NCI-H1930 (cell line): ENCODE measurements around the gene ZC3H7A.
"Not testable (repeated sequence)": the region's sequence is repeated elsewhere in the genome, so short reads cannot be mapped to it uniquely, and the experiment has no call there.

Source experiments
- DNase-seq, 2 experiments: peaks; one replicate each; lab custom pipeline; 2025; lab: John Stamatoyannopoulos, UW

The ZC3H7A gene

GRCh38 chr16:11801481-11802021 is 4.5 kb upstream of the ZC3H7A start:
- DNase-seq = no peak

DNA sequence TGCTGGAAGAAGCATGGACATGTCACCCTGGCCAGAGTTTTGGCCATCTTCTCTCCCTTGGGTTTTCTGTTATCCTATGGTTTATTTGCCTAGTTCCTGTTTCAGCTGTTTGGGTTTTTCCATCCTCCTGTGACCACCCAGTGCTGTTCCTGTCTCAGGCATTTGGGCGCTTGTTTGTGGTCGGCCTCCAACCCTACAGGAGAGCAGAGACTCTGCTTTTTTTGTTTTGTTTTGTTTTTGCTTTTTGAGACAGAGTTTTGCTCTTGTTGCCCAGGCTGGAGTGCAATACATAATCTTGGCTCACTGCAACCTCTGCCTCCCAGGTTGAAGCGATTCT is 3.3 kb upstream of the ZC3H7A start:
- no peak for DNase-seq

GRCh38 chr16:11799509-11800381 is 2.7 kb upstream of the ZC3H7A start:
- no peak for DNase-seq

- no peak for DNase-seq
Observed at GRCh38 chr16:11799017-11799381, 1.9 kb upstream of the ZC3H7A start.

DNA sequence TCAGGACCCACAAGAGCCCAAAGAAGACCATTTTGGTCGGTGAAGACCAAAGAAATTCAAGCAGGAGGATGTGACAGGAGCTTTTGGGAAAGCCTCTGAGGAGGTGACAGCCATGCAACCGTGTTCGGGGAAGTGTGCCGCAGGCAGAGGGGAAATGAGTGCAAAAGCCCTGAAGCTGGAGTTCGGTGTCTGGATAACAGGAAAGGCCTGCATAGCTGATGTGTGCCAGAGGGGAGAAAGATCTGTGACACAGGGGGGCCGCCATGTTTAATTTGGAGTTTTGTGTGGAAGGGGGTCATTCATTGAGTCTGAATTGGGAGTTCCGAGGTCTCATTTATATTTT is 870 bp upstream of the ZC3H7A start:
- no peak for DNase-seq

DNA sequence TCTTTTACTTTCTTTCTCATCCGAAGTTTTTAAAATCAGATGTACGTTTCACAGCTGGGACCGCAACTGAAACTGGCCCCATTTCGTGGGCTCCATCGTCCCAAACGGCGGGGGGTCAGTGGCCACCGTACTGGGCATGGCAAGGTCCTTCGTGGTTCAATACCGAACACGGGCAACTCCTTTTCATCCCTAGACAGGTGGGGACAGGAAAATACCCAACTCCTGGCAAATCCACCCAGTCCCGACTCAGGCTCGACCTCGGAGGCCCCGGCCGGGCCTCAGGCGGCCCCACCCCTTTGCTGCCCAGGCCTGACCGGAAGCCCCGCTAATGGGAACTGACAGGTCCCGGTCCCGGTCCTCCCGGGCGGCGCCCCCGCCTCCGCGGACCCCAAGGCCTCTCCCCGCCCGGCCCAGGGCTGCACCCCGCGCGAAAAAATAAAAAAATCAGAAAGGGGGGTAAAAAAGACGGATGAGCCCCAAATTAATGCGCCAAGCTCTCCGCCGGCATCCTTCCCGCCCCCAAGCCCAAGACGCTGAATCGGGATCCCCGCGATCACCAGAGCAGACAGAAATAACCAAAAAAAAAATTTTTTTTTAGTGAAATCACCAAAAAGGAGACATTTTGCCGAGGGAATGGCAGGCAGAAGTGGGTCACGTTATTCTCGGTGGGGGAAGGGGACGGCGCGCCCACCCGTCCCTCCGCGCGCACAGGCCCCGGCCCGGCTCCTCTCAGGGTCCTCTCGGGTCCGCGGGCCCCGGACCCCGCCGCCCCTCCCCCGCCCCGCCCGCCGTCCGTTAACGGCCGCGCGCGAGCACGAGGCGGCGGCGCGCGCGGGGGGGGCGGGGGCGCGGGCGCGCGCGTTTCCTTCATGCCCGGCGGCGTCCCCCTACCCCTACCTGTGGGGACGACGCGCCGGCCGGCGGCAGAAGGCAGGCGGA is 562 bp downstream of the ZC3H7A start:
- DNase-seq = no peak

GRCh38 chr16:11795887-11796226 is 1.2 kb downstream of the ZC3H7A start:
- DNase-seq = no peak

DNA sequence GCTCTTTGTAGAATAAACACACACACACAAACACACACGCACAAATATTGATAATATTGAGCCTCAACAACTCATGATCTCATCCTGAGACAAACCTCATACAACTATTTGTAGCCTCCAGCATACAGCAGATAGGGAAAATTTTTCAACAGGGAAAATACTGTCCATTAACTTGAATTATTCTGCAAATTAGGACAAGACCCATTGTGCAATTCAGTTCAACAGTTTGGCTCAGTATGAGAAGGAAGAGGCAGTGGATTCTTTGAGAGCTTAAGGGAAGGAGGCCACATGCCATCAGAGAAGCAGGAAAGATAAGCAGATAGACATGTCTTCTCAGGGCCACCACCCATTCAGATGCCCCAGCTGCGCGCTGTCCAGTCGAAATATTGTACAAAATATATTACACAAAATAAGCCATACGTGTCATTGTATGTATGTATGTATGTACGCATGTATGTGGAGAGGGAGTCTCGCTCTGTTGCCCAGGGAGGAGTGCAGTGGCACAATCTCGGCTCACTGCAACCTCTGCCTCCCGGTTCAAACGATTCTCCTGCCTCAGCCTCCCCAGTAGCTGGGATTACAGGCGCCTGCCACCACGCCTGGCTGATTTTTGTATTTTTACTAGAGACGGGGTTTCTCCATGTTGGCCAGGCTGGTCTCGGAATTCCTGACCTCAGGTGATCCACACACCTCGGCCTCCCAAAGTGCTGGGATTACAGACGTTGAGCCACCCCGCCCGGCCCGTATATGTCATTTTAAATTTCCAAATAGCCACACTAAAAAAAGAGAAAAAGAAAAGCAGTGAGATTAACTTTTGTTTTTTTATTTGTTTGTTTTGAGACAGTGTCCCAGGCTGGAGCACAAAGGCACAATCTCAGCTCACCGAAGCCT is 1.8 kb downstream of the ZC3H7A start:
- no peak for DNase-seq

DNA sequence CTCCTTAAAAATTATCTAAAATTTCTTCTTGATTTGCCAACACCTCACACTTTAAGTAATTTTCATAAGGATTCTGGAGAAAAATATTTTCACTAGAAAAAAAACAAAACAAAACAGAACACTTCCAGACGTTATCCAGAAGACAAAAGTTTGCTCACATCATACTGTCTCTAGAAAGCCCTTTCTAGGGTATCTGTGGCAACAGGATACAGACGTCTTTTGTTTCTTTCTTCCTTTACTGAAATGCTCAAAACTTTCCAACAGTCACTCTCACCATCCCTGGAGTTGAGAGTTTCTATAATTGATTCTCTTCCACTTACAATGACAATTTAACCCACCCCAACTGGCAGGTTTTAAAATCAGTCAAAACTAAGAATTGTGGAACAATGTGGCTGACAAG is 2.6 kb downstream of the ZC3H7A start:
- no peak for DNase-seq

- DNase-seq = no peak
Observed at GRCh38 chr16:11793840-11794239, 3.2 kb downstream of the ZC3H7A start.

GRCh38 chr16:11792410-11793241 is 4.4 kb downstream of the ZC3H7A start:
- DNase-seq = no peak

DNA sequence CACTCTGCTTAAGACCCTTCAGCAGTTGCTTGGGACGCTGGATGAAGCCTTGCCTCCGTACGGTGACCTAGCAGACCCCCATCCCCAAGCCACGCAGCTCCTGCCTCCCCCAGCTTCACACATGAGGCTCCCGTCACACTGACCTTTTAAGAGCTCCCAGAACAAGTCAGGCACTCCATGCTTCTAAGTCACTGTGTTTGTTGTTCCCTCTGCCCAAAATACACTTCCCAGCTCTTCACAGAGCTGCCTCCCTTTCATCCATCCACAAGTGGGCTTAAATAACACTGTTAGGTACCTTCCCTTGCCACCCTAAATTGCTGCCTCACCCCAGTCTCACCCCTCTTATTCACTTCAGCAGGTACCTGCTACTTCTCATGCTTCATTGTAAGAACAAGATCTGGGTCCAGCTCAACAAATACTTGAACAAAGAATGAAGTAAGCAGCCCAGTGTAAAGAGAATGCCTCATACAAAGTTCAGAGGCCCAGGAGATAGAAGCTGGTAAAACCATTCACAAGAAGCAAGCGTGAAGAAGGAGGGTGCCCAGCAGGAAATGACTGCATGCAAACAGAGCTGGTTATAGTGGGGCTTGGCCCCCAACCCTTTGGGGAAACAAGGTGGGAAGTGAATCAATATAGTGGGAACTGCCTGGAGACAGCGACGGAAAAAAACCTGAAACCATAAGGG is 5.8 kb downstream of the ZC3H7A start:
- DNase-seq = no peak

DNA sequence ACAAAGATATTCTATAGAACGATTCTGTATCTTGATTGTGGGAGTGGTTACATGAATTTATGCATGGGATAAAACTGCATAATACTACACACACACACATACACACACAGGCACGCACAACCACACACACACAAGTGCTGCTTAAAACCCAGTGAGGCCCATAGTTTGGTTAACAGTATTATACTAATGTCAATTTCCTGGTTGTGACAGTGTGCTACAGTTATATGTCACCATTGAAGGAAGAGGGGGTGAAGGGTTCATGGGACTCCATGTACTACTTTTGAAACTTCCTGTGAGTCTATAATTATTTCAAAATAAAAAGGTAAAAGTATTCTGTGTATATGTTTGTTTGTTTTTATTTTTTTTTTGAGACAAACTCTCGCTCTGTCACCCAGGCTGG is 8.1 kb downstream of the ZC3H7A start:
- DNase-seq = no peak

GRCh38 chr16:11784980-11785599 is 12.0 kb downstream of the ZC3H7A start:
- DNase-seq = not testable (repeated sequence)

GRCh38 chr16:11784381-11784780 is 12.7 kb downstream of the ZC3H7A start:
- not testable (repeated sequence) for DNase-seq

- no peak for DNase-seq
Observed at GRCh38 chr16:11784038-11784369, 13.1 kb downstream of the ZC3H7A start.

DNA sequence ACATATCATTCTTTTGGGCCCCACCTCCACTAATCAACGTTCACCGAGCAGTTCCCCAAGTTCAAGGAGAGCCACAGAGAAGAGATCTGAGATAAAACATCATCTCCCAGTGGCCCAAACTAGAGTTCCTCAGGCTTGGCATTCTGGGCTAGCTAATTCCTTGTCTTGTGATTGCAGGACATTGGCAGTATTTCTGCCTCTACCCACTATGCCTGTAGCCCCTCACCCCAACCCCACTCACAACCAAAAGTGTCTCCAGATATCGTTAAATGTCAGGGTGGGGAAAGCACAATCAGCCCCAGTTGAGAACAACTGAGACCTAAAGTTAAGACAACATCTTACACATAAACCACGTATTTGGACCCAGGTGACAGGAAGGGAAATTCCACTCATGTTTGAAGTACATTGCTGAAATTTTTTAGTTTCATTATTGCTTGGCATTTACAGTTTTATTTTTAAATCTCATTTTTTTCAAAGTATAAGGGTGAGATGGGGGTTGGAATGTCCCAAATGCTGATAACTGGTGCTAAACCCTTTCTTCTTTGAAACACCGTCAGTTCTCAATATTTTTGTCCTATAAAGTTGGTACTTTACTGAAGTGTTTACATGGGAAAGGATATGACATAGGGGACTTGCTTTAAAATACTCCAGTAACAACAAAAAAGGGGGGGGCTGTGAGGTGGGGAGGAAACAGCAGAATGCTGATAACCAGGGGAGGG is 13.6 kb downstream of the ZC3H7A start:
- no peak for DNase-seq

DNA sequence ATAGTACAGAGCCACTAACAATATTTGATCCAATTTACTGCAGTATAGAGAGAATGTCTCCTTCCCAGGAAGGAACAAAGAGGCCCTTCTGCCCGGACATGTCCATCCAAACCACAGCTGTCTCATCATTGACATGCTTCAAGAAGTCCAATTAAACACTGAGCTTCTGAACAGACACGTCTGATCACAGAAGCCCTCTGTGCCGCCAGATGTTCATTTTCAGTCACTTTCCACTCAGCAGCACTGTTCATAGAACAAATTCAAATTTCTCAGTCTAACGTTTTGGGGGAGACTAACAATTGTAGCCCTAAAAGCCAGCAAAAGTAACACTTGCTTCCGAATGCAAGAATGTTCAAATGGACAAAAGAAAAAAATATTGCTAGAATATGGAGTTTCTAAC is 15.3 kb downstream of the ZC3H7A start:
- no peak for DNase-seq

- DNase-seq = no peak
Observed at GRCh38 chr16:11780991-11781680, 15.9 kb downstream of the ZC3H7A start.
